ENCODE data around the gene ACP4. TPM values are rescaled to one million over a fixed set of nuclear protein-coding genes. Genes with fewer than 3 reads are reported as not detected.

Gene ACP4
- total and polyA plus RNA-seq, 4 donors: not detected

DNA sequence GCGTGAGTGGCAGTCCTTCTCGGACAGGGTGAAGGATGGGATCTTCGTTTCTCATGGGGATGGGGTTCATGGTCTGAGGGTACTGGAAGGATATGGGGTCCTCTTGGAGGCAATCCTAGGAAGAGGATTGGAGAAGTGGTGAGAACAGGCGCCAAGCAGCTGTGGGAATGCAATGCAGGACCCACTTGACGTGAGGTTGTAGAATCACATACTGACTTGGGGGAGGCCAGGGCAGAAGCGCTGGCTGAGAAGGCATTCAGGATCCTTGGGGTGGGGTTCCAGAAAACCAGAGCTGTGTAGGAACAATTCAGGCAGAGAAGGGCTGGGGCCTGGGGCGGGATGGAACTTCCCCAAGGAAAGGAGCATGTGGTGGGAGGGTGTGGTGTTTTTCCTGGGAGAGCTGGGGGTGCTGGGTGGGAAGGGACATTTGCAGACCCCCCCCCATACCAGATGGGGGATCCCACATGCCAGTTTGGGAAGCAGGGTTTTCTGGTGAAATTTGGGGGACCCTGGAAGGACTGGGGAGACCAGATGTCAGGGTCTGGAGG is 32.5 kb downstream of the ACP4 start:
- Histone ChIP-seq H3K27me3 (ENCODE audit: control insufficient read depth in 3 of 3, insufficient read depth in 3 of 3, low read length in 2 of 3) (peaks cover 3 to 55% (median 24%) of the 10 kb centered on the region in 3 donors), H3K9me3 (ENCODE audit: control insufficient read depth in 4 of 4, insufficient read depth in 3 of 4, low read length in 3 of 4) (peaks cover 0 to 4% (median 0%) of the 10 kb centered on the region in 4 donors), H3K9ac (ENCODE audit: insufficient read depth in 1 of 2, low read length in 2 of 2) (no peak overlapping the region), H3K27ac (ENCODE audit: low read depth in 1 of 2, low read length in 1 of 2) (no peak overlapping the region), H3K4me1 (ENCODE audit: control insufficient read depth in 5 of 5, insufficient read depth in 5 of 5, low read length in 5 of 5) (no peaks in the 10 kb centered on the region), H3K36me3 (ENCODE audit: control insufficient read depth in 4 of 4, insufficient read depth in 4 of 4, low read length in 4 of 4) (no peaks in the 10 kb centered on the region), H3K4me3 (no peak overlapping the region)
- no peak for TF ChIP-seq CTCF (IDR thresholded peaks at IDR 0.05; ENCODE audit: control extremely low read depth, extremely low read depth)
- DNase-seq (no peak), ATAC-seq (ENCODE audit: insufficient read depth, low FRiP score) (no peak)
- 69 to 84% methylated on average over 7 of the region's 7 CpGs for WGBS, 2 donors

GRCh38 chr19:50823389-50824042 is 33.3 kb downstream of the ACP4 start, which contains the start of gene KLK1:
TSS of gene KLK1 (minus strand) at chr19:50823787. CDS start at chr19:50823748, 39 bp downstream.
- DNase-seq (no peak), ATAC-seq (ENCODE audit: insufficient read depth, low FRiP score) (no peak)
- Histone ChIP-seq H3K4me1 (ENCODE audit: control insufficient read depth in 5 of 5, insufficient read depth in 5 of 5, low read length in 5 of 5) (no peaks in the 10 kb centered on the region), H3K27ac (ENCODE audit: low read depth in 1 of 2, low read length in 1 of 2) (no peak within 1 kb of the TSS), H3K27me3 (ENCODE audit: control insufficient read depth in 3 of 3, insufficient read depth in 3 of 3, low read length in 2 of 3) (peaks cover 3 to 51% (median 21%) of the 10 kb centered on the region in 3 donors), H3K4me3 (no peak within 1 kb of the TSS), H3K9ac (ENCODE audit: insufficient read depth in 1 of 2, low read length in 2 of 2) (no peak within 1 kb of the TSS), H3K36me3 (ENCODE audit: control insufficient read depth in 4 of 4, insufficient read depth in 4 of 4, low read length in 4 of 4) (no peaks in the 10 kb centered on the region), H3K9me3 (ENCODE audit: control insufficient read depth in 4 of 4, insufficient read depth in 3 of 4, low read length in 3 of 4) (peaks cover 0 to 4% (median 0%) of the 10 kb centered on the region in 4 donors)
- TF ChIP-seq CTCF (IDR thresholded peaks at IDR 0.05; ENCODE audit: control extremely low read depth, extremely low read depth): no peak
- 62 to 80% methylated on average over 14 of the region's 14 CpGs for WGBS, 2 donors

DNA sequence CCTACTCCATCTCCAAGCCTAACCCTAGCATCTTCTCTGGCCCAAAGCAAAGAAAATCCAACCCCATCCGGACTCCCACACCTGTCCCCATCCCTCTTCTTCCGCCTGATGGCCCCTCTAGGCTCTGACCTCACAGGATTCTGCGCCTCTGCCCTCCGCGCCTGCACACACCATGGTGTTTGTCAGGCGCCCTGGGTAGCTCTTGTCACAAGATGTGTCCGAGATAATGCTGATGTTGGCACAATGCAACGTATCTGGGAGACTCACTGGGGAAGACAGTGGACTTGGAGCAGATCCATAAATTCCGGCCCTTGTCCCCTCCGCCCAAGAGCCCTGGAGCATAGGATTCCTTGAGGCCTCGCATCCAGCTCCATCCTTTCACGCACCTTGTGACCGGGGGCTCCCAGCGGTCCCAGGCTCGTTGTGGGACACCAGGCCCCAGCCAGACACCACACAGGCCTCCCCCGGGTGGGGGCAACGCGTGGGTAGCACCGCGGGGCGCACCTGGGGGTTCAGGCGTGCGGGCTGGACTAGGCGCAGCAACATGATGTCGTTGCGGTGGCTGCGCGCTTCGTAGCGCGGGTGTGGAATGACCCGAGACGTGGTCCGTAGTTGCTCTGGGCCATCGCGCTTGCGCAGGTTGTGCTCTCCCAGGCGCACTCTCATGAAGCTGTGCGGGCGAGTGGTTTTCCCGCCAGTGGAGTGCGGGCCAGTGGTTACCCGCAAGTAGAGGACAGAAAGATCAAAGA is 36.5 kb downstream of the ACP4 start:
- Histone ChIP-seq H3K4me1 (ENCODE audit: control insufficient read depth in 5 of 5, insufficient read depth in 5 of 5, low read length in 5 of 5) (no peaks in the 10 kb centered on the region), H3K27me3 (ENCODE audit: control insufficient read depth in 3 of 3, insufficient read depth in 3 of 3, low read length in 2 of 3) (peaks cover 7 to 21% (median 8%) of the 10 kb centered on the region in 3 donors), H3K36me3 (ENCODE audit: control insufficient read depth in 4 of 4, insufficient read depth in 4 of 4, low read length in 4 of 4) (no peaks in the 10 kb centered on the region), H3K9ac (ENCODE audit: insufficient read depth in 1 of 2, low read length in 2 of 2) (no peak overlapping the region), H3K27ac (ENCODE audit: low read depth in 1 of 2, low read length in 1 of 2) (no peak overlapping the region), H3K4me3 (no peak overlapping the region), H3K9me3 (ENCODE audit: control insufficient read depth in 4 of 4, insufficient read depth in 3 of 4, low read length in 3 of 4) (peaks cover 0 to 6% (median 0%) of the 10 kb centered on the region in 4 donors)
- ATAC-seq (ENCODE audit: insufficient read depth, low FRiP score): no peak
- 75 to 84% methylated on average over 43 of the region's 43 CpGs for WGBS, 2 donors
- no peak for TF ChIP-seq CTCF (IDR thresholded peaks at IDR 0.05; ENCODE audit: control extremely low read depth, extremely low read depth)
- no peak for DNase-seq

Data from lung (tissue), 12 donors.